ENCODE results near the gene SART3. TPM values are rescaled to one million over a fixed set of nuclear protein-coding genes. Genes with fewer than 3 reads are reported as not detected.

Gene SART3
- total RNA-seq, 1 experiment from 2014 or later, result 89.4 TPM

DNA sequence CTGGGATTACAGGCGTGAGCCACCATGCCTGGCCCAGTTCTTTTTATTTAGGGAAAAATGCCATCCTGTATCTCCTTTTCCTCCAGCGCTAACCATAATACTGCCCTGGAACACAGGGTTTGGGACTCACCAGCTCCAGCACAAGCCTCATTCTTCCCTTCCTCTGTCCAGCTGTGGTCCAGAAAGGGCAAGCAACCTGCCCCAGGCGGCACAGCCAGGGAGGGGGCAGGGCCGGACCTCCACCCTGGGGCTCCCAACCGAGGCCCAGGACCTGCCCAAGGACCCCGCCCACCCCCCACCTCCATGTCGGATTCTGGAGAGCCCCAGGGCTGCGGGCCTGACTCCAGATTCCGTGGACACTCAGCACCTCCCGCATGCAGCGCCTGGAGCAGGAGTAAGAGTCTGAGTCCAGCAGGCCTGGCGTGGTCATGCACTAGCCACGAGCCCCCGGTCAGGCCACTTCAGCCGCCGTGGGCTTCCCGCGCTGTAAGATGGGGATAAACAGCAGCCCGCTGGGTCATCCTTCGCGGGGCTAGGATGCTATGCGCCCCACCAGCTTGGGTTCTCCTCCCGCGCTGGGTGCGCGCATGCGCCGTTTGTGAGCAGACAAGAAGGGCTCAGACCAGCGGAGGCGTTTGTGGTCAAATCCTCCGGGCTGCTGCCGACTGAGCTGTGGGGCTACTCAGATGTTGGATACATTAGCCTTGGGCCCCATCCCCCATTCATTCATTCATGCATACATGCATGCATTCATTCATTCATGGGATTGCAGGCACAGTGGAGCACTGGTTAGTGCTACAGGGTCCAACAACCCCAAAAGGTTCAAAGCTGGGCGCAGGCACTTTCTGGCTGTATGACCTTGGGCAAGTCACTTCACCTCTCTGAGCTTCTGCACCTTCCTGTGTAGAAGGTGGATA is 20.6 kb upstream of the SART3 start:
- H3K14ac ChIP-seq (ENCODE audit: insufficient read depth, low read length), result no peak overlapping the region
- no peak overlapping the region for H2BK12ac ChIP-seq (ENCODE audit: insufficient read length, low read depth, low read length)
- H3K23ac ChIP-seq (ENCODE audit: insufficient read length, low read depth, low read length), result no peak overlapping the region
- H3K27me3 Mint-ChIP-seq (ENCODE audit: low read depth), result peaks cover 3% of the 10 kb centered on the region
- H3K9ac ChIP-seq (ENCODE audit: extremely low read depth, insufficient read length, low read length), result no peak overlapping the region
- H4K5ac ChIP-seq (ENCODE audit: insufficient read length, low read depth, low read length), result no peak overlapping the region
- no peaks in the 10 kb centered on the region for H3K27me3 ChIP-seq (ENCODE audit: insufficient read depth, low read length)
- no peak overlapping the region for H2BK20ac ChIP-seq (ENCODE audit: low read depth, low read length, poor library complexity, severe bottlenecking)
- H4K91ac ChIP-seq (ENCODE audit: insufficient read length, low read depth, low read length), result no peak overlapping the region
- H4K20me1 ChIP-seq (ENCODE audit: control insufficient read depth, insufficient read depth, insufficient read length), result no peaks in the 10 kb centered on the region
- H3K4ac ChIP-seq (ENCODE audit: low read depth, low read length), result no peak overlapping the region
- H2BK5ac ChIP-seq (ENCODE audit: insufficient read length, low read length), result no peak overlapping the region
- H2AFZ ChIP-seq (ENCODE audit: low read length), result no peak overlapping the region
- H4K8ac ChIP-seq (replicated peaks; ENCODE audit: insufficient read length, low read depth, low read length), result no peak overlapping the region
- no peaks in the 10 kb centered on the region for H3K4me1 ChIP-seq (ENCODE audit: insufficient read depth, low read length)
- no peak overlapping the region for H3K18ac ChIP-seq (ENCODE audit: insufficient read length, low read depth, low read length)
- peak overlapping the region in 1 of 3 experiments; percentile 49; a peak in 1 of 7 replicates for H3K27ac Mint-ChIP-seq
- H3K23me2 ChIP-seq (ENCODE audit: insufficient read length, low read depth, low read length, poor library complexity, severe bottlenecking), result no peaks in the 10 kb centered on the region
- no peaks in the 10 kb centered on the region for H3K79me1 ChIP-seq (ENCODE audit: insufficient read depth, low read depth, low read length, poor library complexity, severe bottlenecking)
- peaks cover 4 to 11% (median 4%) of the 10 kb centered on the region in 3 experiments; a peak in 5 of 7 replicates for H3K36me3 Mint-ChIP-seq (ENCODE audit: insufficient read depth in 1 of 3, low read depth in 3 of 3)
- no peak overlapping the region for H3K56ac ChIP-seq (ENCODE audit: insufficient read length, low read depth, low read length)
- H3K4me1 Mint-ChIP-seq, result 0 out of 4 replicates have a peak, but pooled peaks cover 0 to 6% of the 10 kb centered on the region in 2 experiments
- DNase-seq, result no peak
- TF ChIP-seq, protein P1, sequence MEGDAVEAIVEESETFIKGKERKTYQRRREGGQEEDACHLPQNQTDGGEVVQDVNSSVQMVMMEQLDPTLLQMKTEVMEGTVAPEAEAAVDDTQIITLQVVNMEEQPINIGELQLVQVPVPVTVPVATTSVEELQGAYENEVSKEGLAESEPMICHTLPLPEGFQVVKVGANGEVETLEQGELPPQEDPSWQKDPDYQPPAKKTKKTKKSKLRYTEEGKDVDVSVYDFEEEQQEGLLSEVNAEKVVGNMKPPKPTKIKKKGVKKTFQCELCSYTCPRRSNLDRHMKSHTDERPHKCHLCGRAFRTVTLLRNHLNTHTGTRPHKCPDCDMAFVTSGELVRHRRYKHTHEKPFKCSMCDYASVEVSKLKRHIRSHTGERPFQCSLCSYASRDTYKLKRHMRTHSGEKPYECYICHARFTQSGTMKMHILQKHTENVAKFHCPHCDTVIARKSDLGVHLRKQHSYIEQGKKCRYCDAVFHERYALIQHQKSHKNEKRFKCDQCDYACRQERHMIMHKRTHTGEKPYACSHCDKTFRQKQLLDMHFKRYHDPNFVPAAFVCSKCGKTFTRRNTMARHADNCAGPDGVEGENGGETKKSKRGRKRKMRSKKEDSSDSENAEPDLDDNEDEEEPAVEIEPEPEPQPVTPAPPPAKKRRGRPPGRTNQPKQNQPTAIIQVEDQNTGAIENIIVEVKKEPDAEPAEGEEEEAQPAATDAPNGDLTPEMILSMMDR (conservative IDR thresholded peaks at IDR 0.05), result no peak
- peaks cover 9 to 10% of the 10 kb centered on the region in 2 experiments for H3K9me3 Mint-ChIP-seq
- H2BK15ac ChIP-seq (ENCODE audit: low read depth, low read length), result no peak overlapping the region
- H3K79me2 ChIP-seq (ENCODE audit: insufficient read depth, low read length), result no peaks in the 10 kb centered on the region
- no peaks in the 10 kb centered on the region for H3K9me3 ChIP-seq (ENCODE audit: control insufficient read depth, low read depth, low read length)
- no peak overlapping the region for H3T11ph ChIP-seq (ENCODE audit: low read length)
- no peak overlapping the region for H3K4me3 Mint-ChIP-seq
- no CpG with 5 or more reads among the region's 33 CpGs for WGBS (ENCODE audit: extremely low coverage, insufficient read length, low lambda C conversion rate)
- no peak overlapping the region for H3K27ac ChIP-seq (ENCODE audit: insufficient read length, low read depth, low read length)
- no peak overlapping the region for H2BK120ac ChIP-seq (ENCODE audit: low read depth, low read length, poor library complexity, severe bottlenecking)
- H2AK5ac ChIP-seq (ENCODE audit: insufficient read length, low read length), result no peak overlapping the region
- H3K4me2 ChIP-seq (ENCODE audit: insufficient read depth, insufficient read length, low read length), result no peak overlapping the region

All from H9 (cell line).